ENCODE results near the gene REV1. TPM values are rescaled to one million over a fixed set of nuclear protein-coding genes. Genes with fewer than 3 reads are reported as not detected.
A peak's percentile ranks its signal among the peaks of the same experiment; 100 is the strongest.

Gene REV1
- total and polyA plus RNA-seq, 2 of the 4 experiments (the other 2 are of a cell fraction): 13.4 to 30.1 TPM

DNA sequence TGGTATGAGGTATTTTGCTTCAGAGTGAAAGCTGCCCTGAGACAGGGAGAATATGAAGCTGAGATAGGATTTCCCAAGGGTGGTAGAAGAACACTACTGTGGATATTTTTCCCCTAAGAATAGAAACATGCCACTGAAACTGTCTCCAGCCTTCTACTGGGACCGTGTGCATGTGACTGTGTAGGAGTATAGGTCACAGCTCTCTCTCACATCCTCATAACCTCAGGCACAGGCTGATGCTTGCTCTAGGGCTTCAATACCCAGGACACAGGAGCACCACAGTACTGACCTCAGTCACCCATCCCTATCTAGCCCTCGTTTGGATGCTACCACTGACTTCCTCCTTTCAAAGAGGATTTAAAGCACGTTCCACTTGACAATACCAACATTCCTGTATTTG is 67.2 kb downstream of the REV1 start:
- in situ Hi-C loops (cut with MboI; ENCODE audit: low sequenced_read_pairs): no loop called here

More for the DNA sequence above, 67.2 kb downstream of the REV1 start:
- WGBS, 2 experiments (ENCODE audit: extremely low coverage in 2 of 2, insufficient read length in 1 of 2): no CpG with 5 or more reads among the region's 3 CpGs
- BruUV-seq (replicated peaks): no TSS peak
- H2BK120ac ChIP-seq (ENCODE audit: low read depth, low read length): no peak overlapping the region
- H3K36me3 ChIP-seq (ENCODE audit: control insufficient read depth, insufficient read depth, low read length): peaks cover 19% of the 10 kb centered on the region
- H2BK5ac ChIP-seq (ENCODE audit: low read depth, low read length, poor library complexity, severe bottlenecking): no peak overlapping the region
- no peak overlapping the region for H4K5ac ChIP-seq (ENCODE audit: low read depth, low read length)
- 0 out of 2 replicates have a peak overlapping the region, but pooled peaks have one; percentile 5 for H3K4ac ChIP-seq (ENCODE audit: low read depth, low read length)
- H3K23ac ChIP-seq (ENCODE audit: low read depth, low read length): no peak overlapping the region
- no peak overlapping the region for H2BK20ac ChIP-seq (ENCODE audit: low read depth, low read length)
- H3K27me3 ChIP-seq (ENCODE audit: control insufficient read depth, insufficient read depth, low read length): no peaks in the 10 kb centered on the region
- ATAC-seq (ENCODE audit: low read depth) (no peak), DNase-seq (no peak)
- H3K4me3 ChIP-seq (ENCODE audit: insufficient read depth, low read depth, low read length): no peak overlapping the region
- H2AK9ac ChIP-seq (replicated peaks; ENCODE audit: low read depth, low read length, poor library complexity): no peak overlapping the region
- dilution Hi-C loops (cut with HindIII; ENCODE audit: low sequenced_read_pairs, unreplicated experiment) (no loop called here), intact Hi-C loops (cut with micrococcal nuclease) (no loop called here)
- no peak overlapping the region for H3K18ac ChIP-seq (ENCODE audit: low read depth, low read length)
- H3K14ac ChIP-seq (replicated peaks; ENCODE audit: low read depth, low read length): no peak overlapping the region
- CTCF ChIA-PET: no interaction called here
- H3K27ac ChIP-seq (ENCODE audit: insufficient read depth, low read length): no peak overlapping the region
- H2BK15ac ChIP-seq (ENCODE audit: low read depth, low read length): no peak overlapping the region
- H2AFZ ChIP-seq (replicated peaks; ENCODE audit: low read length, poor library complexity): no peak overlapping the region
- peaks cover 16% of the 10 kb centered on the region; the same call in 1 of the 2 replicates for H4K20me1 ChIP-seq (ENCODE audit: insufficient read depth, low read length)
- H3K4me1 ChIP-seq (ENCODE audit: control insufficient read depth, insufficient read depth, low read length): peaks cover 13% of the 10 kb centered on the region
- H3K79me1 ChIP-seq (ENCODE audit: low read depth in 1 of 2, low read length in 2 of 2): peaks cover 5 to 24% of the 10 kb centered on the region in 2 experiments; a peak in 3 of 4 replicates
- no peak overlapping the region for H4K91ac ChIP-seq (ENCODE audit: insufficient read depth, low read depth, low read length)
- no peak overlapping the region for H3K56ac ChIP-seq (ENCODE audit: extremely low read depth, insufficient read depth, low read length)
- no peak overlapping the region for H2AK5ac ChIP-seq (ENCODE audit: low read depth, low read length)
- POLR2A ChIA-PET (ENCODE audit: unreplicated experiment): interaction anchor here (0.6 kb wide), 1 partner anchor 74 kb away, joined by 3 read pairs; no protein-coding TSS in a partner anchor
- H3K4me2 ChIP-seq (ENCODE audit: low read depth, low read length): no peak overlapping the region
- TF ChIP-seq BHLHE40 (IDR thresholded peaks at IDR 0.05; ENCODE audit: low read depth, low read length) (no peak), CEBPB (IDR thresholded peaks at IDR 0.05; ENCODE audit: low read depth, low read length) (no peak), MAFK (IDR thresholded peaks at IDR 0.05; ENCODE audit: low read depth, low read length) (no peak), RCOR1 (IDR thresholded peaks at IDR 0.05; ENCODE audit: insufficient replicate concordance, low read length) (no peak), RAD21 (IDR thresholded peaks at IDR 0.05; ENCODE audit: low read length) (no peak), RFX5 (IDR thresholded peaks at IDR 0.05; ENCODE audit: low read depth, low read length) (no peak), ELK1 (IDR thresholded peaks at IDR 0.05; ENCODE audit: borderline replicate concordance, low read depth, low read length) (no peak), MAZ (IDR thresholded peaks at IDR 0.05; ENCODE audit: borderline replicate concordance, low read depth, low read length) (no peak), CHD1 (IDR thresholded peaks at IDR 0.05; ENCODE audit: low read depth, low read length) (no peak), NFE2L2 (IDR thresholded peaks at IDR 0.05; ENCODE audit: low read depth, low read length) (no peak), MXI1 (IDR thresholded peaks at IDR 0.05; ENCODE audit: borderline replicate concordance, low read depth, low read length) (no peak), FOS (IDR thresholded peaks at IDR 0.05; ENCODE audit: low read depth, low read length) (no peak), POLR2A (IDR thresholded peaks at IDR 0.05; ENCODE audit: low read depth, low read length) (no peak), SMC3 (IDR thresholded peaks at IDR 0.05; ENCODE audit: low read depth, low read length) (no peak)
- TF ChIP-seq, protein P1, sequence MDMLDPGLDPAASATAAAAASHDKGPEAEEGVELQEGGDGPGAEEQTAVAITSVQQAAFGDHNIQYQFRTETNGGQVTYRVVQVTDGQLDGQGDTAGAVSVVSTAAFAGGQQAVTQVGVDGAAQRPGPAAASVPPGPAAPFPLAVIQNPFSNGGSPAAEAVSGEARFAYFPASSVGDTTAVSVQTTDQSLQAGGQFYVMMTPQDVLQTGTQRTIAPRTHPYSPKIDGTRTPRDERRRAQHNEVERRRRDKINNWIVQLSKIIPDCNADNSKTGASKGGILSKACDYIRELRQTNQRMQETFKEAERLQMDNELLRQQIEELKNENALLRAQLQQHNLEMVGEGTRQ (IDR thresholded peaks at IDR 0.05; ENCODE audit: low read depth, low read length): no peak
- TF ChIP-seq, protein P2, sequence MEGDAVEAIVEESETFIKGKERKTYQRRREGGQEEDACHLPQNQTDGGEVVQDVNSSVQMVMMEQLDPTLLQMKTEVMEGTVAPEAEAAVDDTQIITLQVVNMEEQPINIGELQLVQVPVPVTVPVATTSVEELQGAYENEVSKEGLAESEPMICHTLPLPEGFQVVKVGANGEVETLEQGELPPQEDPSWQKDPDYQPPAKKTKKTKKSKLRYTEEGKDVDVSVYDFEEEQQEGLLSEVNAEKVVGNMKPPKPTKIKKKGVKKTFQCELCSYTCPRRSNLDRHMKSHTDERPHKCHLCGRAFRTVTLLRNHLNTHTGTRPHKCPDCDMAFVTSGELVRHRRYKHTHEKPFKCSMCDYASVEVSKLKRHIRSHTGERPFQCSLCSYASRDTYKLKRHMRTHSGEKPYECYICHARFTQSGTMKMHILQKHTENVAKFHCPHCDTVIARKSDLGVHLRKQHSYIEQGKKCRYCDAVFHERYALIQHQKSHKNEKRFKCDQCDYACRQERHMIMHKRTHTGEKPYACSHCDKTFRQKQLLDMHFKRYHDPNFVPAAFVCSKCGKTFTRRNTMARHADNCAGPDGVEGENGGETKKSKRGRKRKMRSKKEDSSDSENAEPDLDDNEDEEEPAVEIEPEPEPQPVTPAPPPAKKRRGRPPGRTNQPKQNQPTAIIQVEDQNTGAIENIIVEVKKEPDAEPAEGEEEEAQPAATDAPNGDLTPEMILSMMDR (conservative IDR thresholded peaks at IDR 0.05; ENCODE audit: low read depth, low read length): no peak
- H3K9me3 ChIP-seq (ENCODE audit: control insufficient read depth, insufficient read depth, low read length): no peaks in the 10 kb centered on the region
- H3K9ac ChIP-seq (ENCODE audit: low read depth, low read length): no peak overlapping the region
- peaks cover 17% of the 10 kb centered on the region for H3K9me1 ChIP-seq (ENCODE audit: insufficient read depth, low read length)
- no peak overlapping the region for H4K8ac ChIP-seq (ENCODE audit: low read depth in 2 of 2, low read length in 2 of 2)
